Measurements from ENCODE around the gene DACT2.
A peak's percentile ranks its signal among the peaks of the same experiment; 100 is the strongest.
"Not testable (repeated sequence)": the region's sequence is repeated elsewhere in the genome, so short reads cannot be mapped to it uniquely, and the experiment has no call there.

The DACT2 gene

DNA sequence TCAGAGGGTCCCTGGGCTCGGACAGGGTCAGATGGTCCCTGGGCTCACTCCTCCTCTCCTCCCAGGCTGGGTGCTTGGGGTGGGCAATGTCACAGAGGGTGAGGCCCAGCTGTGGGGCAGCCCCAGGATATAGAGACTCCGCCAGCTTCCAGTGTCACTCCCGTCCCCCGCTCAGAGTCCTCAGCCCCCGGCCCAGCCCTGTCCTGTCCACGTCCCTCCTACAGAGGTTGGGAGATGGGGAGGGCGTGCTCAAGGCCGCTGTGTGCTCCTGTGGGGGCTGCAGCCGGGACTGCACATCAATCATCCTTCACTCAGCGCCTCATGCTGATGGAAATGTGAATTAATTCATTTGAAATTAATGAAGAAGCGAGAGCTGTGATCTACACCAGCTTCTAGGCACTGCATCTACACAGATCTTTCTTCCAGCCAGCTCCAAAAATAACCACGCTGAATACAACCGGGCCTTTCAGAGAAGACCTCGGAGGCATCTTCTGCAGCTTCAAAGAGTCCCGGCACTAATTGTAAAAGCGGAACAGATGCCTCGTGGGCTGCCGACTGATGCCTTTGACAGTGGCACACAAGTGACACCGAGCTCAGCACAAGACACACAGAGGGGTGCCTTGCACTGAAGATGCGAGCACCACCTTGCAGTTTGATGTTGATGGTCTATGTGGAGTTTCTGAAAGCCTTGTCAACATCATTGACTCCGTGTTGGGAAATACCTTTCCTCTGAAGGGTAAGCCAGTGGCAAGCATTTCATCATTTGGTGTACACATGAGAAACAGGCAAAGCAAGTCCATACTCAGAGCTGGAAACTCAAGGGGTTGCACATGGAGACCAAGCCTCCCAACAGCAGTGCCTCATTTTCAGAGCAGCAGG is 39.3 kb downstream of the DACT2 start:
- no peak for DNase-seq

DNA sequence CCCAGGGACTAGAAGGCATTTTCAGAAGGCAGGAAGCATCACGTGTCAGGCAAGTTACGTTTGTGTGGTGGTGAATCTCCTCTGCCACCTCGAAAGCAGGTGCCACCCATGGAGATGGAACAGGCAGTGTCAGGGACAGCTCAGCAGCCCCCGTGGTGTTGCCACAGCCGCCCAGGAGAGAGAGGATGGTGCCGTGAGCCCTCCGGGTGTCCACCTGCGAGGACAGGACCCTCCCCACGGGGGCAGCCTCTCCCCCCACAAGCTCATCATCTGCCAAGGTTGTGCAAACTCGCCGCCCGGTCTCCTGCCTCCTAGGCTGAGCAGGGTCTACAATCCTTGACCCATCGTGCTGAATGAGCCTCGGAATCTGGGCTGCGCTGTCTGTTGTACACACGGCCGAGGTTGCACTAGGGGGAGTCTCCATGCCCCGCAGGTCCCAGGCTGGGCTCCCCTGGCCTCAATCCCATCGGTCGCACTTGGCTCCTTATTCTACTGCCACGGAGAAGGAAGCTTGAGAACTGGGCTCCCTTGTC is 40.1 kb downstream of the DACT2 start:
- no peak for DNase-seq

GRCh38 chr6:168278904-168279303 is 40.7 kb downstream of the DACT2 start:
- no peak for DNase-seq

GRCh38 chr6:168277274-168277669 is 42.3 kb downstream of the DACT2 start:
- DNase-seq = peak; percentile 13

DNA sequence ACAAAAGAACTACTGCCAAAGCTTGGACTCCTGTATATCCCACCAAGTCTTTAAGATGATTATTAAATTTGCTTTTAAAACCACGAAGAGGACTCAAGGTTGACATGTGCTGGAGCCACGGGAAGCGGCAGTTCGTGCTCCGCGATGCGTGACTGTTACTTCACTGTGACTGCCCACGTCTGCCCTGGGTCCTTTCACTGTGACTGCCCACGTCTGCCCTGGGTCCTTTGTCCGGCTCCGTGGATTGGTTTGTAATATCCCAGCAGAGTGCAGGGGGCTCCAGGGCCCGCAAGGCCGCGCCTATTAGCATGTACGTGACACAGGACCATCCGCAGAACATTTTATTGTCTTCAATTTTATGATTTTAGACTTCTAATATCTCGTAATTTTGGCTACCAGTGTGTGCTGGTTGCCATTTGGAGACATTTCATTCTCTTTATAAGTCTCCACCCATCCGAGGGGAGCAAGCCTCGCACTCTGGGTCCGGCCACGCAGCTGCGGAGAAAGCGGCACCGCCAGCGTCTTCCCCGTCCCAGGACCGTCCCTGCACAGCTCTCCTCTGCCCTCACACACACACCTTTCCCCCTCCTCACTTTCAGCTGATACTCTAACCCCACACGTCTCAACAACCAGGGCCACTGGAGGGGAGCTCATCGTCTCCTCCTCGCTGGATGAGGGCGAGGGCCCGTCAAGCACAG is 42.9 kb downstream of the DACT2 start:
- no peak for DNase-seq

GRCh38 chr6:168275168-168275567 is 44.4 kb downstream of the DACT2 start:
- no peak for DNase-seq

- no peak for DNase-seq
These were observed 45.3 kb downstream of the DACT2 start for GRCh38 chr6:168274037-168274952.

DNA sequence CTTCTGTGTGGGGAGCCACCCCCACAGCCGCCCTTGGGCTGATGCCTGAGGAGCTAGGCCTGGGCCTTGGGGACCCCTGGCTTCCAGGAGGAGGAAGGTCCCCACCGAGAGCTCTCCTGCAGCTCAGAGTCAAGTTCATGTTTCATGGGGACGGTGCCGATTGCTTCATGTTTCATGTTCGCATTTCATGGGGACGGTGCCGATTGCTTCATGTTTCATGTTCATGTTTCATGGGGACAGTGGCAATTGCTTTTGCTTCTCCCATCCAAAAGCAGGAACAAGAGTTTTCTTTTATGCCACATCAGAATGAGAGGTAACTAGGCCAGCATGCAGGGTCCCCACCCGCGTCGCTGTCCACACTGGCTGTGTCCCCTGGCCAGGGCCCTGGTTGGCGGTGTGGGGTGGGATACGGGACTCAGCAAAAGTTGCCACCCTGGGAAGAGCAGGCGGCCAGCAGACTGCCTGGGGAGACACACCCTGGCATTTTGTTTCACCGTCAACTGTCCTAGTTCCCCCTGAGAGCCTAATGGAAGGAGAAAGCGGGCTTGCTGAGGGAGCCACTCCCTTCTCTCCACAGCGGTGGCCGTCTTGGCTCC is 46.0 kb downstream of the DACT2 start:
- no peak for DNase-seq

DNA sequence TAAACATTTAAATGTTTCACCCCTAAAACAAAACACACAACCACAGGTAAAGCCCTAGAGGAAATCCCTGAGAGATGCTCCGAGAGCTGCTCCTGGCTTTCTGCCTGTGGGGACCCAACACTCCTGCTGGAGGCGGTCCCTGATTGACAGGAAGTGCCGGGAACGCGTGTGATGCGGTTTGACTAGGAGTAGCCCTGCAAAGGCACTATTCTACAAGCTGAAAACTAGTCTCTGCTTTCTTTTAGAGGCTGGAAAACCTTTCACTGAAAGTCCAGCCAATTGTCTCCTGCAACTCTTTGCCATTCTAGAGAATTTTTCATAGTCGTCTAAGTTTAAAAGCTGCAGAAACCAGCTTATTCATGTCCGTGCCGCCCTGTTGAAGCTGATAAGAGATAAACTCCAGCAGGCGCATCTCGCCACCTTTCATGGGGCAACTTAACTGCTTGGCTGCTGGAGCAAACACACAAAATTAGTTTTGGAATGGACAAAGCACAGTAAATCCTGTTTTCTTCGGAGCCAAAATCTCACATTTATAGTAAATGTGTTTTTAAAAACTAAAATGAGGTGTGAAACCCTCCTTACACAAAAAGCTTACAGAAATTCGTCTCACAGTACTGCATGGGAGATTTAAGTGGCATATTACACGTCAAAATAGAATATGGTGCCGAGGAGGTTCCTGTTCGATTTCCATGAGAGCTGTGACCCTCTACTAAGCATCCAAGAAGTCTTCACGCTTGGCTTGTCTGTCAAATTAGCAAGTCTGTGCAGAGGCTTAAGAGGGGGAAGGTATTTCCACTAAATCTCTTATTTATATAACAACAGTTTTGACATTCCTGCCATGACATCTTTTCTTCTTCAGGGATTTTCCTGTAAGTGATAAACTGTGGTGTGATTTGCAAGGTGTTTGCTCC is 46.9 kb downstream of the DACT2 start:
- DNase-seq = no peak

GRCh38 chr6:168270274-168271172 is 49.1 kb downstream of the DACT2 start:
- DNase-seq = no peak

DNA sequence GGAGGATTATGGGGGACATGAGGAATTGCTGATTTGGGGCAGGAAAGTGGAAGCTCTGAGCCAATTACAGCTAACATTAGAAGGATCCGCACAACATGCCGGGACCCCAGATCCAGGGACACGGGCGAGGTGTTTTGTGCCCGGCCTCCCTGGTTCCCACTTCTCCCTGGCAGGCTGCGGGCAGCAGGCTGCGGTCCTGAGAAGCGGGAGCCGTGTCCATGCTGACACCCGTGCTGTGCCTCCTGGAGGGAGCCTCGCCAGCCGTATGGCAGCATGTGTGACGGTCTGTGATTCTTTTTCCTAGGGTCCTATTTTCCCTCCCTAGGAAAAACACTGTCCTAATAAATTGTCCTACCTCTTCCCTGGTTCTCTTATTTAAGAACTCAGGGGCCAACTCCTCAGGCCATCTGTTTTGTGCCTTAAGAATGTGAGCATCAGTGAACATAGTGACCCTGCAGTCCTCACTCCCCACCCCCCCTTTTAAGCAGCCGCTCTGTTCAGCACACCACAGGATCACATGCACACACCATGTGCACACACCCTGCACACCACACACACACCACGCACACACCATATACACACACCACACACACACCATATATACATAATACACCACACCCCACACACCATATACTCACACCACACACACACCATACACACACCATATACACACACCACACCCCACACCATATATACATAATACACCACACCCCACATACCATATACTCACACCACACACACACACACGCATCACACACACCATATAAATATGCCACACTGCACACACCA is 49.9 kb downstream of the DACT2 start:
- no peak for DNase-seq

DNA sequence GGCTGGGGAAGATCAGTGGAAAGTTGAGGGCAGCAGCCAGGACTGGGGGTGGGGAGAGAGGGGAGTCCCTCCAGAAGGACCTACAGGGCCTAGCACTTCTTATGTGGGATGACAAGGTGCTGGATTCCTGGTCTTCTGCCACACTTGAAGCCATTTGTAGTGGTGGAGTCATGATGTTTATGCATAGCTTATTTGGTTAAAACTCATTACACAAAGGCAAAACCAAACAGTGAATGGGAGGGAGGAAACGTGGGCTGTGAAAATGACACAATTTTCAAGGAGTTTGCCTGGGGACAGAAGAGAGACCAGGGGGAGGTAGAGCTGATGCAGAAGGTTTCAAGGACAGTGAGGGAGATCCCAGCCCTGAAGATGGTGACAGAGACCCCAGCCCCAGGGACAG is 50.8 kb downstream of the DACT2 start:
- DNase-seq = no peak

- DNase-seq = not testable (repeated sequence)
These were observed 51.8 kb downstream of the DACT2 start for GRCh38 chr6:168267779-168268178.

GRCh38 chr6:168265827-168266815 is 53.5 kb downstream of the DACT2 start:
- DNase-seq = no peak

- no peak for DNase-seq
These were observed 54.2 kb downstream of the DACT2 start for GRCh38 chr6:168265394-168265793.

- no peak for DNase-seq
These were observed 54.8 kb downstream of the DACT2 start for GRCh38 chr6:168264593-168265335.

DNA sequence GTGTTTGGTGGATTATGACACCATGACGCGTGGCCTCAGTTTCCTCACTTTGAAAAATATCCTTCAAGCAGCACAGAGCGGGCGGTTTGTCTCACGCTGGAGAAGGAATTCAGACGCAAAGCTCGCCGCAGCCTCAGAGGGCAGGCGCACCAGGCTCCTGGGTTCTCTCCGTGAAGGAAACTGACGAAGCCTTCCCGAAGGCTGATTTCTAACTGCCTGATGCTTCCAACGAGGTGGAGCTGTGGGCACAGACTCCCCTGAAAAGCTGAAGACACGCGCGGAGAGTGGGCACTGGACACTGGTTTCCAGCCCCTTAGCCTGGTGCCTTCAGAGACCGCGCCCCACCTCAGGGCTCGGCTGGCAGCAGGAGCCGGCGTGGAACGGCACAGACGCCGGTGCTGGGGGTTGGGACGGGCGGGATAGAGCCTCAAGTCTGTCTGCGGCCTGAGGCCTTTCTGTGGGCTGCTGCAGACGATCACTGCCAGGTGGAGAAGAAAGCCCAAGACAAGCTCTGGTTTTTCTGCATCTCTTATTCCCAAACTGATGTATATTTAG is 56.1 kb downstream of the DACT2 start:
- no peak for DNase-seq

Measured in NCI-H774 (cell line).